ENCODE results near the gene TNNI2. TPM values are rescaled to one million over a fixed set of nuclear protein-coding genes. Genes with fewer than 3 reads are reported as not detected.
"Not testable (repeated sequence)": the region's sequence is repeated elsewhere in the genome, so short reads cannot be mapped to it uniquely, and the experiment has no call there.

TNNI2 gene
- total and polyA plus RNA-seq, 4 donors = 0.22 to 0.28 TPM; not detected in 2

DNA sequence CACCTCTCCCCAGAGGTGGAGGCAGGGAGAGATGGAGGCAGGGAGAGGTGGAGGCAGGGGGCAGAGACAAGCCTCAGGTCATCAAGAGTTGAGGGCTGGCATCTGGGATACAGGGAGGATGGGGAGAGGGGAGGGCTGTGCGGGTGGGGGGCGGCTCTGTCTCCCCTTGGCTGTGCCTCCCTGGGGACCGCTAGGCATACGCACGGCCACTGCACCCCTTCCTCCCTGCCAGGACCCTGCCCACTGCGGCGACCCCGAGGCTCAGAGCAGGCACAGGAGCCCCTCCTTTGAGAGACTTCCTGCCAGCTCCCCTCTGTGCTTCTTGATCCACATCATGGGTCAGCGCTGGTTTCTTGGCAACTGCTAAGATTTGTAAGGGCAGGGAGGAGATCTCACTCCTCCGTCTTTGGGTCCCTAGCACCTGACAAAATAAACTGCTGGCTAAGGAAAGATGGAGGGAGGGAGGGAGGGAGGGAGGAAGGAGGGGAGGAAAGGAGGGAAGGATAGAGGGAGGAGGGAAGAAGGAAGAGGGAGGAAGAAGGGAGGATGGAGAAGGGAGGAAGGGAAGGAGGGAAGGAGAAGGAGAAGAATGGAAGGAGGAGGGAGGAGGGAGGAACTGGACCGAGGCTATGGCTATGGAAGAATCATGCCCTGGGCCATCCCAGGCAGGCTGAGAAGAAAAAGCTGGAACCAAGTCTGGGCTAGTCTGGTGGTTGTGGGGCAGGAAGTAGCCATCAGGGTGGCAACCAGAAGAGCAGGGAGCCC lies 34.4 kb downstream of the TNNI2 start:
- H3K27ac ChIP-seq (ENCODE audit: low read depth in 1 of 2, low read length in 2 of 2) = no peak overlapping the region
- TF ChIP-seq, protein P1, sequence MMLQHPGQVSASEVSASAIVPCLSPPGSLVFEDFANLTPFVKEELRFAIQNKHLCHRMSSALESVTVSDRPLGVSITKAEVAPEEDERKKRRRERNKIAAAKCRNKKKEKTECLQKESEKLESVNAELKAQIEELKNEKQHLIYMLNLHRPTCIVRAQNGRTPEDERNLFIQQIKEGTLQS (IDR thresholded peaks at IDR 0.05) = no peak
- no peak for TF ChIP-seq FOXA2 (IDR thresholded peaks at IDR 0.05)
- TF ChIP-seq, protein P2, sequence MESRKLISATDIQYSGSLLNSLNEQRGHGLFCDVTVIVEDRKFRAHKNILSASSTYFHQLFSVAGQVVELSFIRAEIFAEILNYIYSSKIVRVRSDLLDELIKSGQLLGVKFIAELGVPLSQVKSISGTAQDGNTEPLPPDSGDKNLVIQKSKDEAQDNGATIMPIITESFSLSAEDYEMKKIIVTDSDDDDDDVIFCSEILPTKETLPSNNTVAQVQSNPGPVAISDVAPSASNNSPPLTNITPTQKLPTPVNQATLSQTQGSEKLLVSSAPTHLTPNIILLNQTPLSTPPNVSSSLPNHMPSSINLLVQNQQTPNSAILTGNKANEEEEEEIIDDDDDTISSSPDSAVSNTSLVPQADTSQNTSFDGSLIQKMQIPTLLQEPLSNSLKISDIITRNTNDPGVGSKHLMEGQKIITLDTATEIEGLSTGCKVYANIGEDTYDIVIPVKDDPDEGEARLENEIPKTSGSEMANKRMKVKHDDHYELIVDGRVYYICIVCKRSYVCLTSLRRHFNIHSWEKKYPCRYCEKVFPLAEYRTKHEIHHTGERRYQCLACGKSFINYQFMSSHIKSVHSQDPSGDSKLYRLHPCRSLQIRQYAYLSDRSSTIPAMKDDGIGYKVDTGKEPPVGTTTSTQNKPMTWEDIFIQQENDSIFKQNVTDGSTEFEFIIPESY (IDR thresholded peaks at IDR 0.05) = no peak
- TF ChIP-seq FOXA1 (IDR thresholded peaks at IDR 0.05) = no peak
- no peak for TF ChIP-seq YY1 (IDR thresholded peaks at IDR 0.05)
- no peak for TF ChIP-seq JUND (IDR thresholded peaks at IDR 0.05)
- no peak for TF ChIP-seq GABPA (IDR thresholded peaks at IDR 0.05 in 1 of 2, conservative IDR thresholded peaks at IDR 0.05 in 1 of 2)
- no peak for TF ChIP-seq HNF4G (IDR thresholded peaks at IDR 0.05)
- no peak for TF ChIP-seq CTCF (IDR thresholded peaks at IDR 0.05; ENCODE audit: low read depth, low read length, missing input control)
- TF ChIP-seq TAF1 (conservative IDR thresholded peaks at IDR 0.05) = no peak
- no peak for TF ChIP-seq NR2F2 (IDR thresholded peaks at IDR 0.05)
- H3K9ac ChIP-seq (ENCODE audit: low read depth in 1 of 2, low read length in 2 of 2) = no peak overlapping the region
- H3K36me3 ChIP-seq (ENCODE audit: control insufficient read depth in 4 of 4, insufficient read depth in 3 of 4, low read depth in 1 of 4, low read length in 3 of 4) = no peaks in the 10 kb centered on the region
- H3K4me1 ChIP-seq (ENCODE audit: control insufficient read depth in 4 of 4, insufficient read depth in 4 of 4, low read length in 3 of 4) = peaks cover 0 to 5% (median 0%) of the 10 kb centered on the region in 4 donors
- no peaks in the 10 kb centered on the region for H3K9me3 ChIP-seq (ENCODE audit: control insufficient read depth in 4 of 4, low read length in 3 of 4)
- no peak overlapping the region for H3K4me3 ChIP-seq (ENCODE audit: low read depth in 1 of 3, low read length in 3 of 3)
- no peak for DNase-seq (ENCODE audit: low spot score)
- H3K27me3 ChIP-seq (ENCODE audit: control insufficient read depth in 4 of 4, insufficient read depth in 4 of 4, low read length in 3 of 4) = peaks cover 0 to 3% (median 0%) of the 10 kb centered on the region in 4 donors
- 56% methylated on average over 11 of the region's 11 CpGs for whole genome bisulfite sequencing

GRCh38 chr11:1873813-1874150 lies 35.0 kb downstream of the TNNI2 start:
- H3K9me3 ChIP-seq (ENCODE audit: control insufficient read depth in 4 of 4, low read length in 3 of 4); H3K27ac ChIP-seq (ENCODE audit: low read depth in 1 of 2, low read length in 2 of 2); H3K4me1 ChIP-seq (ENCODE audit: control insufficient read depth in 4 of 4, insufficient read depth in 4 of 4, low read length in 3 of 4); H3K36me3 ChIP-seq (ENCODE audit: control insufficient read depth in 4 of 4, insufficient read depth in 3 of 4, low read depth in 1 of 4, low read length in 3 of 4); H3K4me3 ChIP-seq (ENCODE audit: low read depth in 1 of 3, low read length in 3 of 3); DNase-seq (ENCODE audit: low spot score); H3K27me3 ChIP-seq (ENCODE audit: control insufficient read depth in 4 of 4, insufficient read depth in 4 of 4, low read length in 3 of 4); H3K9ac ChIP-seq (ENCODE audit: low read depth in 1 of 2, low read length in 2 of 2): not testable (repeated sequence)
- 92% methylated on average over 17 of the region's 17 CpGs for WGBS

GRCh38 chr11:1874441-1875092 lies 35.8 kb downstream of the TNNI2 start:
- not testable (repeated sequence) for H3K27me3 ChIP-seq (ENCODE audit: control insufficient read depth in 4 of 4, insufficient read depth in 4 of 4, low read length in 3 of 4); DNase-seq (ENCODE audit: low spot score); H3K9me3 ChIP-seq (ENCODE audit: control insufficient read depth in 4 of 4, low read length in 3 of 4); H3K27ac ChIP-seq (ENCODE audit: low read depth in 1 of 2, low read length in 2 of 2); H3K36me3 ChIP-seq (ENCODE audit: control insufficient read depth in 4 of 4, insufficient read depth in 3 of 4, low read depth in 1 of 4, low read length in 3 of 4); H3K4me1 ChIP-seq (ENCODE audit: control insufficient read depth in 4 of 4, insufficient read depth in 4 of 4, low read length in 3 of 4); H3K4me3 ChIP-seq (ENCODE audit: low read depth in 1 of 3, low read length in 3 of 3); H3K9ac ChIP-seq (ENCODE audit: low read depth in 1 of 2, low read length in 2 of 2)
- 81% methylated on average over 17 of the region's 17 CpGs for WGBS
